Measurements from ENCODE around the gene CCDC14.
A peak's percentile ranks its signal among the peaks of the same experiment; 100 is the strongest.
"Not testable (repeated sequence)": the region's sequence is repeated elsewhere in the genome, so short reads cannot be mapped to it uniquely, and the experiment has no call there.

The CCDC14 gene

DNA sequence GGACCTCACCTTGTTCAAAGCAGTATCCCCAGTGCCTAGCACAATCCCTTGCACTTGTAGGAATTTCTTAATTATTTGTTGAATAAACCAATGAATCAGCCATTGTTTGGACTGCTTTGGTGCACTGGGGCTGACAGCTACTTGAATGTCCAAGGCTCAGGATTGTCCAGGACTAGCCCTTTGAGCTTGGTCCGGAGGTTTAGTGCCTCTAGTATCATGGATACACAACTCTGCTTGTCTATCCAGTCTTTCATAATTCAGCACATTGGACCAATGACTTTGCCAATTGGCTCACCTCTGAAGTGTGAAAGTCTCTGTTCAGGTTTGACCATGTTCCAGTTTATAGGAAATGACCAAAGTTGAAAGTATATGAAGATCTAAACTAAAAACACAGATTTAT is 3.8 kb upstream of the CCDC14 start:
- DNase-seq (ENCODE audit: low spot score), result not testable (repeated sequence)

- no peak for DNase-seq (ENCODE audit: low spot score)
These were observed 453 bp upstream of the CCDC14 start for GRCh38 chr3:123961508-123961856.

- DNase-seq (ENCODE audit: low spot score), result no peak
These were observed 7.3 kb downstream of the CCDC14 start for GRCh38 chr3:123953735-123954134.

- no peak for DNase-seq (ENCODE audit: low spot score)
These were observed 8.0 kb downstream of the CCDC14 start for GRCh38 chr3:123952844-123953520.

DNA sequence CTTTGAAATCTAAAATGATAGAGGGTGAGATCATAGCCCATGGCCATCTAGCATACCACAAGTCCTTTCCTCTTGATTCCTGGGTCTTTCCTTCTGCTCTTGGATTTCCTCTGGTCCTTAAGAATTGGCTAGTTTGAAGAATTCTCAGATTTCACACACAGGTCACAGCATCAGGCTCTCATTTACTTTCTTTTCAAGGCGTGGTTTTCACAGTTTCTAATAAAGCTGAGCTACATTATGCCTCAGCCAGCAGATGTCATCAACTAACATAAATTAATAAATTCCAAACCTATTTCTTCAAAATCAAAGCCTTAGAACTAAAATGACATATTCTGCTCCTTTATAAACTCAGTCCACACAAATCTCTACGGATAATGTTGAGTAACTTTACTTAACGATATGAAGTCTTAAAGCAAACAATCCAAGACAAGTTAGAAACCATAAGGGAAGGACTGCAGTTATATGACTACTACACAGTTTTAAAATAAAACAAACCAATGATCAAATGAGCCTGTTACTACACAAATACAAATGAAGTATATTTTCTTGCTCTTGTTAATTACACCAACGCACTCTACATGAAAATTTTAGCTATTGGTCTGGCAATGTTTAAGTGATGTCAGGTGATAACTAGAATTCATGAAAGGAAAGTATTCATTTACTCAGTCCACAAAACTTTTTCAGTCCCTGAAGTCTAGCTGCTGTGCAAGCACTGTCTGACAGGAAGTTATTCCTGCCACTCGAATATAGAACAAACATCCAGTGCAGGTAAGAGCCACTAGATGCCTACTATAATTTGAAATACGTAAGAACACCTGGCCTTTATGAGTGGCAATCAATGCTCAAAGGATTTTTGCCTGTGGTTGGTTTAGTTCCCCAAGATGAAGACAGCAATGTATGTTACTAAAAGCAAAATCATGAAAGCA is 9.2 kb downstream of the CCDC14 start:
- DNase-seq (ENCODE audit: low spot score), result no peak

- DNase-seq (ENCODE audit: low spot score), result peak; percentile 42
These were observed 11.4 kb downstream of the CCDC14 start for GRCh38 chr3:123949641-123950040.

DNA sequence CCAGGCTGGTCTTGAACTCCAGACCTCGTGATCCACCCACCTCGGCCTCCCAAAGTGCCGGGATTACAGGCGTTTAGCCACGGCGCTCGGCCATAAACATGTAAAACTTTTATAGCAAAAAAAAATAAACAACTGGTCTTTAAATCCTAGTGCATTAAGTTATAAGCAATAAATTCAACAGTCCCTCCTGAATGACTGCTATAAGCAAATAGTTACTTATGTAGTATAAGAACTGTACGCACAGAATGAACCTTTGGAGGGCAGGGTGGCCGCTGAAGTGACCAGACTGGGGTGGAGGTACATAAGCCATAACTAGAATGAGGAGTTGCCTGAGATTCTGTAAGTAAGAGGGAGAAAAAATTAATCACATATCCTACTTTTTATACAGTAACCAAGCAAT is 12.6 kb downstream of the CCDC14 start:
- DNase-seq (ENCODE audit: low spot score), result no peak

- no peak for DNase-seq (ENCODE audit: low spot score)
These were observed 13.5 kb downstream of the CCDC14 start for GRCh38 chr3:123947482-123947881.

GRCh38 chr3:123941542-123941941 is 19.5 kb downstream of the CCDC14 start:
- no peak for DNase-seq (ENCODE audit: low spot score)

GRCh38 chr3:123941121-123941520 is 19.9 kb downstream of the CCDC14 start:
- no peak for DNase-seq (ENCODE audit: low spot score)

DNA sequence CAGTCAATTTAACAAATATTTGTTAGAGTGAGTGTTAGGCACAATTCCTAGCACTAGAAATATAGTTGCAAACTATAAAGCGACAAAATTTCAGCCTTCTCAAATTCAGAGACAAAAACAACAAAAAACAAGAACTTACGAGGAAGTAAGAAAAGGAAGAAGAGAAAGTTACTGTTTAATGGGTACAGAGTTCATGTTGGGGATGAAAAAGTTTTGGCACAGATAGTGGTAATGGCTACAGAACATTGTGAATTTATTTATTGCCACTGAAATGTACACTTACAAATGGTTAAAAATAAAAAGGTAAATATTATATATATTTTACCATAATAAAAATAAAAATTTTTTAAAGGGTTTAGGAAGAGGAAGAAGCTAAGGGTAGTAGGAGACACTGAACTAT is 21.3 kb downstream of the CCDC14 start:
- DNase-seq (ENCODE audit: low spot score), result no peak

GRCh38 chr3:123936400-123936799 is 24.6 kb downstream of the CCDC14 start:
- no peak for DNase-seq (ENCODE audit: low spot score)

- DNase-seq (ENCODE audit: low spot score), result no peak
These were observed 25.2 kb downstream of the CCDC14 start for GRCh38 chr3:123935830-123936229.

GRCh38 chr3:123934250-123934649 is 26.8 kb downstream of the CCDC14 start:
- no peak for DNase-seq (ENCODE audit: low spot score)

GRCh38 chr3:123930445-123930844 is 30.6 kb downstream of the CCDC14 start:
- no peak for DNase-seq (ENCODE audit: low spot score)

GRCh38 chr3:123929325-123929724 is 31.7 kb downstream of the CCDC14 start:
- DNase-seq (ENCODE audit: low spot score), result no peak

DNA sequence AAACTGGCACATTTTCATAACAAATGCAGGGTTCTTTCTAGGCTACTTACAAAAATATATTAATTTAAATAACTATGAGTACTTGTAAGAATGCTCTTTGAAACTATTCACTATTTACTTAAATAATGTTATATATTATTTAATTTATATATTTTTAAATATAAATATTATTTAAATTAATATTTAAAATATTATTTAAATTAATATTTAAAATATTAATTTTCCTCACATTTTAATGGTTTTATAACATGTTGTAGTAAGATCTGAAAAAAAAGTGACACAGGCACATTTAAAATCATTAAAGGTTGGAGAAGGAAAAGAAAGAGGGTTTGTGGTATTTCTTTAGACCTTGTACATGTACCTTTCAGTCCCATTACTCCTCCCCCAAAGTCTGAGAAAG is 34.6 kb downstream of the CCDC14 start:
- DNase-seq (ENCODE audit: low spot score), result no peak

DNA sequence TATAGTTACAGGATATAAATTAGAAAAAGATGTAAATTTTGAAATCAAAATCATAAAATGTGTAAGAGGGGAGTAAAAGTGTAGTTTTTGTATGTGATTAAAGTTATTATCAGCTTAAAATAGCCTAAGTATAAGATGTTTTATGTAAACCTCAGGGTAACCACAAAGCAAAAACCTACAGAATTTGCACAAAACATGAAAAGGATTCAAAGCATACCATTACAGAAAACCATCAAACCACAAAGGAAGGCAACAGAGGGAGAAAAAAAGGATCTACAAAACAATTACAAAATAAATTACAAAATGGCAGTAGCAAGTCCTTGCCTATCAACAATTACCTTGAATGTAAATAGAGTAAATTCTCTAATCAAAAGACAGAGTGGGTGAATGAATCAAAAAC is 40.2 kb downstream of the CCDC14 start:
- DNase-seq (ENCODE audit: low spot score), result no peak

DNA sequence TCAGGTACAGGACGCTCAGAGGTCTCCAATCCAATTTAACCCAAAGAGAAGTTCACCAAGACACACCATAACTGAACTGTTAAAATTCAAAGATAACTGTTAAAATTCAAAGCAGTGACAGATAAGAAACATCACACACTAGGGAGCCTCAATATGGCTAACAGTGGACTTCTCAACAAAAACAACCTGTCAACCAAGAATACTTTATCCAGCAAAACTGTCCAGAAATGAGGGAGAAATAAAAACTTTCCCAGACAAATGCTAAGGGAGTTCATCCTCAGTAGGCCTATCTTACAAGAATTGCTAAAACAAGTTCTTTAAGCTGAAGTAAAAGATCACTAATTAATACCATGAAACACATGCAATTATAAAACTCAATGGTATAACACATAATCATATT is 40.6 kb downstream of the CCDC14 start:
- DNase-seq (ENCODE audit: low spot score), result no peak

DNA sequence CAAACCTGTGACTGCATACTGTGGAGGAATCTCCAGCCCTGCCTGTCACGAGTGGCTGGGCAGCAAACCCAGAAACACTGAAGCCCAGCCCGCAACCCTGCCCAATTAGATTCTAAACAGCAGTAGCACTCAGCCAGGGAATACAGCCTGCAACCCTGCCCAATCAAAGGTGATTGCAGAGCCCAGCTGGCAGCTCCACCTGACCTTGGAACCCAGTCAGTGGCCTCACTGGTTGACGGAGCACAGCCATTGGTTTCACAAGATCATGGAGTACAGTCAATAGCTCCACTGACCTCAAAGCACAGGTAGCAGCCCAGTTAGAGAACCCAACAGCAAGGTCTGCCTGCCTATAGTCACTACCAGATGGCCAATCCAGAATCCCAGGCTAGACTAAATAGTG is 41.7 kb downstream of the CCDC14 start:
- no peak for DNase-seq (ENCODE audit: low spot score)

DNA sequence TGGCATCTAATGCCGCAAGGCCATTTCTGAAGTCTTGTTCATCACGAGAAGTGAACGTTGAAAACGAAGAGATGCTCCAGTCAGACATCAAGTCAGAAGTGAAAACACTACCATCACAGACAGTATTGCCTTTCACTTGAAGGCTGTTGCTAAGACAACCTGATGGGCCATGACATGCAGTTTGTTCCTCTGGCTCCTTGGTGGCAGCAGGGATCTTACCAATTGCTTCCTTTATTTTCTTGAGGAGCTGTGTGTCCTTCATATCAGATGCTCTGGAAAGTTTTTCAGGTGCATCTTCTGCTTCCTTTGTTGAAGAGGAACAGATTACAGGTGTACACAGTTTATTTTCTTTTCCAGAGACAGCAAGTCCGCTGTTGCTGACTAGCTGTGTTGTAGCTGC is 46.2 kb downstream of the CCDC14 start:
- no peak for DNase-seq (ENCODE audit: low spot score)

- DNase-seq (ENCODE audit: low spot score), result no peak
These were observed 51.2 kb downstream of the CCDC14 start for GRCh38 chr3:123909785-123910184.

- no peak for DNase-seq (ENCODE audit: low spot score)
These were observed 53.3 kb downstream of the CCDC14 start for GRCh38 chr3:123907720-123908119.

All from AG08396 (cell line).